HCT116 (cell line): ENCODE data around the gene PPP1R2C. TPM values are rescaled to one million over a fixed set of nuclear protein-coding genes. Genes with fewer than 3 reads are reported as not detected.

ENCODE experiments used
- ATAC-seq: fragments of 200-7000 bp; cut with Tn5 transposase; 2 replicates; pipeline ENCODE4 v1.9.1; 2020; ENCODE audit warnings: mild to moderate bottlenecking, moderate library complexity
- BruUV-seq: library from RNA; stranded (reverse); fragments of 400-500 nt; replicated peaks from 2 replicates; lab custom pipeline; 2021; lab: Mats Ljungman, UMichigan
- CTCF ChIA-PET: fragments of 300-600 bp; sonication (Branson Sonifier 250); formaldehyde crosslinking; loops from one replicate; lab custom pipeline; 2021; ENCODE audit warnings: antibody characterized with exemption; lab: Charles Lee
- POLR2A ChIA-PET: fragments of 300-600, 350-600 bp; sonication (Branson Sonifier 250); formaldehyde crosslinking; loops from one replicate; lab custom pipeline; 2021; ENCODE audit warnings: antibody characterized with exemption; lab: Charles Lee
- RAD21 ChIA-PET, 2 experiments: fragments of 300-600 bp; sonication (Branson Sonifier 250); formaldehyde crosslinking; loops; one replicate each; lab custom pipeline; 2023; ENCODE audit warnings: low total read pairs in 2 of 2; ENCODE audit not compliant: uncharacterized antibody in 2 of 2, unreplicated experiment in 2 of 2, low non-redundant PET in 1 of 2; lab: Charles Lee
- DNase-seq: peaks from one replicate; pipeline ENCODE4 v3.0.0-alpha.2; 2010; ENCODE audit warnings: low read depth, low spot score
- H2AFZ ChIP-seq: fragments of 200-600 bp; shearing (Covaris generic), sonication (generic); 2 replicates; pipeline ENCODE4 v1.6.1; 2017; ENCODE audit warnings: low read depth, mixed run types, mixed read lengths, antibody characterized with exemption, low read length; ENCODE audit not compliant: poor library complexity, severe bottlenecking
- H3K27ac ChIP-seq: 2 replicates; pipeline ENCODE4 v1.5.1; 2012; ENCODE audit warnings: low read depth, low read length
- H3K27me3 ChIP-seq: fragments of 200-600 bp; sonication (generic); 2 replicates; pipeline ENCODE4 v1.6.1; 2016; ENCODE audit warnings: mixed run types, low read length, mixed read lengths; ENCODE audit not compliant: insufficient read depth
- H3K36me3 ChIP-seq, 2 experiments: fragments of 200-500 bp in 1 of 2; fragments of 200-600 bp in 1 of 2; sonication (Bioruptor generic) in 1 of 2; sonication (generic) in 1 of 2; 2 replicates each; pipeline versions ENCODE4 v1.5.1 to v1.6.1; 2014 to 2016; ENCODE audit warnings: low read length in 2 of 2, inconsistent platforms in 1 of 2, mixed read lengths in 1 of 2, mixed run types in 1 of 2; ENCODE audit not compliant: insufficient read depth in 2 of 2, control insufficient read depth in 1 of 2
- H3K4me1 ChIP-seq, 2 experiments: fragments of 200-600 bp in 1 of 2; sonication (generic) in 1 of 2; 2 replicates each; pipeline versions ENCODE4 v1.5.1 to v1.6.1; 2012 to 2017; ENCODE audit warnings: low read length in 2 of 2, inconsistent platforms in 1 of 2, mild to moderate bottlenecking in 1 of 2, mixed read lengths in 1 of 2, mixed run types in 1 of 2, moderate library complexity in 1 of 2; ENCODE audit not compliant: insufficient read depth in 2 of 2, control insufficient read depth in 1 of 2
- H3K4me2 ChIP-seq: fragments of 200-600 bp; sonication (generic); 2 replicates; pipeline ENCODE4 v1.6.1; 2017; ENCODE audit warnings: mixed run types, low read length, mixed read lengths
- H3K4me3 ChIP-seq, 2 experiments: fragments of 200-600 bp in 1 of 2; sonication (generic) in 1 of 2; replicated peaks in 1 of 2; 2 replicates each; pipeline ENCODE4 v1.5.1; 2011 to 2016; ENCODE audit warnings: low read length in 2 of 2, control low read depth in 1 of 2, low read depth in 1 of 2, mild to moderate bottlenecking in 1 of 2, mixed read lengths in 1 of 2, mixed run types in 1 of 2
- H3K79me2 ChIP-seq: fragments of 200-600 bp; sonication (generic); 2 replicates; pipeline ENCODE4 v1.6.1; 2017; ENCODE audit warnings: mild to moderate bottlenecking, mixed run types, low read length, moderate library complexity, mixed read lengths; ENCODE audit not compliant: insufficient read depth
- H3K9ac ChIP-seq: fragments of 200-600 bp; sonication (generic); 2 replicates; pipeline ENCODE4 v1.6.1; 2016; ENCODE audit warnings: low read length, mixed read lengths
- H3K9me2 ChIP-seq: fragments of 200-600 bp; sonication (generic), shearing (Covaris generic); 2 replicates; pipeline ENCODE4 v1.6.1; 2017; ENCODE audit warnings: mixed run types, mild to moderate bottlenecking, moderate library complexity; ENCODE audit not compliant: insufficient read depth
- H3K9me3 ChIP-seq, 2 experiments: fragments of 200-500 bp in 1 of 2; fragments of 200-600 bp in 1 of 2; sonication (Bioruptor generic) in 1 of 2; sonication (generic) in 1 of 2; 2 replicates each; pipeline ENCODE4 v1.6.1; 2014 to 2017; ENCODE audit warnings: low read length in 2 of 2, mixed read lengths in 2 of 2, inconsistent platforms in 1 of 2, low read depth in 1 of 2, mild to moderate bottlenecking in 1 of 2, mixed run types in 1 of 2, moderate library complexity in 1 of 2; ENCODE audit not compliant: control insufficient read depth in 1 of 2, insufficient read depth in 1 of 2
- H4K20me1 ChIP-seq: fragments of 200-600 bp; sonication (generic), shearing (Covaris generic); 2 replicates; pipeline ENCODE4 v1.6.1; 2017; ENCODE audit warnings: mixed run types, mild to moderate bottlenecking, moderate library complexity; ENCODE audit not compliant: insufficient read depth
- ATF3 ChIP-seq: IDR thresholded peaks from 2 replicates; pipeline ENCODE4 v1.6.1; 2012
- CBX3 ChIP-seq: IDR thresholded peaks from 2 replicates; pipeline ENCODE4 v1.6.1; 2012; ENCODE audit warnings: low read depth
- CTCF ChIP-seq, 3 experiments: fragments of 200-600 bp in 1 of 3; sonication (generic) in 1 of 3; IDR thresholded peaks in 2 of 3; conservative IDR thresholded peaks in 1 of 3; 2 replicates each; pipeline ENCODE4 v1.5.1; 2012 to 2017; ENCODE audit warnings: low read depth in 2 of 3, low read length in 2 of 3, antibody characterized with exemption in 1 of 3, borderline replicate concordance in 1 of 3, control low read depth in 1 of 3, mild to moderate bottlenecking in 1 of 3, mixed read lengths in 1 of 3, mixed run types in 1 of 3, moderate library complexity in 1 of 3; ENCODE audit not compliant: insufficient read depth in 1 of 3
- EGR1 ChIP-seq: IDR thresholded peaks from 2 replicates; pipeline ENCODE4 v1.6.1; 2012; ENCODE audit warnings: low read depth
- EZH2 ChIP-seq: fragments of 200-600 bp; sonication (generic); IDR thresholded peaks from 2 replicates; pipeline ENCODE4 v1.6.1; 2017; ENCODE audit warnings: antibody characterized with exemption, mixed run types
- EZH2phosphoT487 ChIP-seq: fragments of 200-600 bp; IDR thresholded peaks from 2 replicates; pipeline ENCODE4 v1.6.1; 2018; ENCODE audit warnings: antibody characterized with exemption, borderline replicate concordance
- FOSL1 ChIP-seq: IDR thresholded peaks from 2 replicates; pipeline ENCODE4 v1.6.1; 2012; ENCODE audit warnings: low read depth
- JUND ChIP-seq: IDR thresholded peaks from 2 replicates; pipeline ENCODE4 v1.6.1; 2012
- MAX ChIP-seq: IDR thresholded peaks from 2 replicates; pipeline ENCODE4 v1.6.1; 2012
- RAD21 ChIP-seq: IDR thresholded peaks from 2 replicates; pipeline ENCODE4 v1.6.1; 2012; ENCODE audit warnings: low read depth, mild to moderate bottlenecking
- SIN3A ChIP-seq: IDR thresholded peaks from 2 replicates; pipeline ENCODE4 v1.6.1; 2012; ENCODE audit warnings: low read depth
- TCF7L2 ChIP-seq: IDR thresholded peaks from 2 replicates; pipeline ENCODE4 v1.7.0; 2011; ENCODE audit warnings: borderline replicate concordance, inconsistent platforms; ENCODE audit not compliant: insufficient read depth, insufficient read length; ENCODE audit errors: extremely low read depth
- YY1 ChIP-seq: IDR thresholded peaks from 2 replicates; pipeline ENCODE4 v1.6.1; 2011; ENCODE audit warnings: low read length, low read depth, moderate library complexity, mild to moderate bottlenecking; ENCODE audit not compliant: insufficient replicate concordance; ENCODE audit errors: extremely low read depth
- ZBTB33 ChIP-seq: IDR thresholded peaks from 2 replicates; pipeline ENCODE4 v1.6.1; 2011; ENCODE audit warnings: mild to moderate bottlenecking, low read length, moderate library complexity; ENCODE audit not compliant: insufficient replicate concordance; ENCODE audit errors: extremely low read depth
- ZNF274 ChIP-seq: fragments of 200-500 bp; sonication (Bioruptor generic); IDR thresholded peaks from 2 replicates; pipeline ENCODE4 v1.6.1; 2014; ENCODE audit warnings: mild to moderate bottlenecking, low read depth, low read length, inconsistent platforms
- intact Hi-C: fragments of 100-400 bp; cut with micrococcal nuclease; formaldehyde crosslinking; loops from 2 replicates; pipeline ENCODE4 v1.10.0; 2022
- total RNA-seq: library from RNA; stranded (reverse); gene quantifications from one replicate; pipeline ENCODE4 v1.2.1, GENCODE V29; 2021; ENCODE audit not compliant: unreplicated experiment

PPP1R2C gene
- total RNA-seq, 1 experiment from 2014 or later: not detected

- TF ChIP-seq ZBTB33 (no peak), RAD21 (no peak), ZNF274 (no peak)
Observed at GRCh38 chrX:42754115-42754514, 23.8 kb downstream of the PPP1R2C start (continued).

GRCh38 chrX:42752730-42753129, 25.2 kb downstream of the PPP1R2C start:
- ATAC-seq: no peak
- H4K20me1 ChIP-seq: no peaks in the 10 kb centered on the region
- POLR2A ChIA-PET: no interaction called here
- H3K9me3 ChIP-seq: no peaks in the 10 kb centered on the region
- no peak for TF ChIP-seq YY1
- no peak for TF ChIP-seq FOSL1
- TF ChIP-seq SIN3A: no peak
- no peak for TF ChIP-seq EZH2phosphoT487
- TF ChIP-seq JUND: no peak
- no peak for TF ChIP-seq CBX3
- TF ChIP-seq RAD21: no peak
- TF ChIP-seq TCF7L2: no peak
- TF ChIP-seq MAX: no peak
- no peak for TF ChIP-seq ZNF274
- no peak for TF ChIP-seq EGR1
- TF ChIP-seq EZH2: no peak
- TF ChIP-seq ATF3: no peak
- TF ChIP-seq CTCF (IDR thresholded peaks at IDR 0.05 in 2 of 3, conservative IDR thresholded peaks at IDR 0.05 in 1 of 3; ENCODE audit: borderline replicate concordance in 1 of 3, insufficient read depth in 1 of 3, low read depth in 2 of 3, low read length in 2 of 3): no peak
- TF ChIP-seq, all 23 proteins: peak for 0
- no peak for DNase-seq
- Histone ChIP-seq H3K79me2 (no peaks in the 10 kb centered on the region), H3K27ac (no peak overlapping the region), H3K4me2 (no peak overlapping the region), H3K27me3 (no peaks in the 10 kb centered on the region), H3K9me2 (no peaks in the 10 kb centered on the region), H3K4me3 (no peak overlapping the region), H3K36me3 (no peaks in the 10 kb centered on the region), H3K9ac (no peak overlapping the region), H3K4me1 (peaks cover 4 to 17% of the 10 kb centered on the region in 2 experiments; a peak in 3 of 4 replicates), H2AFZ (no peak overlapping the region)
- ChIA-PET CTCF (no interaction called here), RAD21 (no interaction called here)
- intact Hi-C loops: no loop called here
- BruUV-seq: no TSS peak
